ENCODE measurements around the gene SP3.
A peak's percentile ranks its signal among the peaks of the same experiment; 100 is the strongest.

The SP3 gene

GRCh38 chr2:173966274-173967098 lies 1.3 kb upstream of the SP3 start:
- DNase-seq (ENCODE audit: low read depth): no peak

GRCh38 chr2:173964565-173965371 lies 405 bp downstream of the SP3 start:
- peak; percentile 79 for DNase-seq (ENCODE audit: low read depth)

- DNase-seq (ENCODE audit: low read depth): peak; percentile 83
Observed at GRCh38 chr2:173963817-173964564, 1.2 kb downstream of the SP3 start.

GRCh38 chr2:173963323-173963816 lies 1.8 kb downstream of the SP3 start:
- peak; percentile 42 for DNase-seq (ENCODE audit: low read depth)

- DNase-seq (ENCODE audit: low read depth): no peak
Observed at GRCh38 chr2:173962583-173963110, 2.5 kb downstream of the SP3 start.

GRCh38 chr2:173962031-173962430 lies 3.1 kb downstream of the SP3 start:
- DNase-seq (ENCODE audit: low read depth): no peak

- DNase-seq (ENCODE audit: low read depth): no peak
Observed at GRCh38 chr2:173961346-173961705, 3.8 kb downstream of the SP3 start.

- DNase-seq (ENCODE audit: low read depth): no peak
Observed at GRCh38 chr2:173959909-173960308, 5.3 kb downstream of the SP3 start.

GRCh38 chr2:173959358-173959884 lies 5.8 kb downstream of the SP3 start:
- no peak for DNase-seq (ENCODE audit: low read depth)

- DNase-seq (ENCODE audit: low read depth): no peak
Observed at GRCh38 chr2:173958198-173958846, 6.9 kb downstream of the SP3 start.

- DNase-seq (ENCODE audit: low read depth): no peak
Observed at GRCh38 chr2:173957517-173957916, 7.7 kb downstream of the SP3 start.

GRCh38 chr2:173956454-173956853 lies 8.7 kb downstream of the SP3 start:
- no peak for DNase-seq (ENCODE audit: low read depth)

GRCh38 chr2:173955867-173956266 lies 9.3 kb downstream of the SP3 start:
- no peak for DNase-seq (ENCODE audit: low read depth)

- DNase-seq (ENCODE audit: low read depth): no peak
Observed at GRCh38 chr2:173955004-173955403, 10.2 kb downstream of the SP3 start.

GRCh38 chr2:173953047-173953424 lies 12.1 kb downstream of the SP3 start:
- DNase-seq (ENCODE audit: low read depth): no peak

GRCh38 chr2:173952267-173953046 lies 12.7 kb downstream of the SP3 start:
- DNase-seq (ENCODE audit: low read depth): no peak

GRCh38 chr2:173948842-173949241 lies 16.3 kb downstream of the SP3 start:
- DNase-seq (ENCODE audit: low read depth): no peak

GRCh38 chr2:173948198-173948597 lies 17.0 kb downstream of the SP3 start:
- no peak for DNase-seq (ENCODE audit: low read depth)

GRCh38 chr2:173947131-173947530 lies 18.0 kb downstream of the SP3 start:
- no peak for DNase-seq (ENCODE audit: low read depth)

GRCh38 chr2:173943738-173944137 lies 21.4 kb downstream of the SP3 start:
- no peak for DNase-seq (ENCODE audit: low read depth)

Measured in stimulated activated CD8-positive, alpha-beta memory T cell treated with anti-CD3 and anti-CD28 coated beads, Interleukin-12 subunit alpha, Interleukin-12 subunit beta, amount 100 ng/mL, for 1 hour (primary cell).